CD4-positive, alpha-beta T cell treated with Interleukin-2 at 100 ng/mL for 4 hours (primary cell): ENCODE data around the gene NCCRP1.

ENCODE experiments used
- DNase-seq: peaks from one replicate; pipeline ENCODE4 v3.0.0-alpha.2; 2020; ENCODE audit warnings: low spot score

Gene NCCRP1, protein sequence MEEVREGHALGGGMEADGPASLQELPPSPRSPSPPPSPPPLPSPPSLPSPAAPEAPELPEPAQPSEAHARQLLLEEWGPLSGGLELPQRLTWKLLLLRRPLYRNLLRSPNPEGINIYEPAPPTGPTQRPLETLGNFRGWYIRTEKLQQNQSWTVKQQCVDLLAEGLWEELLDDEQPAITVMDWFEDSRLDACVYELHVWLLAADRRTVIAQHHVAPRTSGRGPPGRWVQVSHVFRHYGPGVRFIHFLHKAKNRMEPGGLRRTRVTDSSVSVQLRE

DNA sequence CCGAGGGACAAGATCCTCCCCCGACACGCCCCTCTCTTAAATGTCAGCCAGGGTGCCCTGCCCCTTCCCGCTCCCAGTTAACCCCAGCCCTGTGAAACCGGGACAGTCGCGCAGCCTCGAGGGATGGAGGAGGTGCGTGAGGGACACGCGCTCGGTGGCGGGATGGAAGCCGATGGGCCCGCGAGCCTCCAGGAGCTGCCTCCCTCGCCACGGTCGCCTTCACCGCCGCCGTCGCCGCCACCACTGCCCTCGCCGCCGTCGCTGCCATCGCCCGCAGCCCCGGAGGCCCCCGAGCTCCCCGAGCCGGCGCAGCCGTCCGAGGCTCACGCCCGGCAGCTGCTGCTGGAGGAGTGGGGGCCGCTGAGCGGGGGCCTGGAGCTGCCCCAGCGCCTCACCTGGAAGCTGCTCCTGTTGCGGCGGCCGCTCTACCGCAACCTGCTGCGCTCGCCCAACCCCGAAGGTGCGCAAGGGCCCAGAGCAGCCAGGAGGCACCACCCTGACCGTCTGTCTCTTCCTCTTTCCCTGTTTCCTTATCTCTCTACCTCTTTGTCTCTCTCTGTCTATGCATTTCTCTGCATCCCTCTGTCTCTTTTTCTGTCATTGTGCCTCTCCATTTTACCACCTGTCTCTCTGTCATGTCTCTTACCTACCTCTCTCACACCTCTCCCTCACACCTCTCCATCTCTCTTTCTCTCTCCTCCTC is at the start of gene NCCRP1:
Gene NCCRP1, plus strand, starts transcription at position 105 of the 703 bp plus-strand sequence. Its CDS starts 19 bp downstream, at position 124.
- no peak for DNase-seq

DNA sequence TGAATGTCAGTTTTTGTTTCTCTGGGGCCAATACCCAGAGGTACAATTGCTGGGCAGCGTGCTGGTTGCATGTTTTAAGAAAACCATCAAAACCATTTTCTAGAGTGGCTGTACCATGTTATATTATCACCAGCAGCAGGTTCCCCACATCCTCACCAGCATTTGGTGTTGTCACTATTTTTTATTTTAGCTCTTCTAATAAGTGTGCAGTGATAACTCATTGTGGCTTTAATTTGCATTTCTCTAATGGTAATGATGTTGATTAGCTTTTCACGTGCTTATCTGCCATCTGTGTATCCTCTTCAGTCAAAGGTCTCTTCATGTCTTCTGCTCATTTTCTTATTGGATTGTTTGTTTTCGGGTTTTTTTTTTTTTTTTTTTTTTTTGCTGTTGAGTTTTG is 49.3 kb upstream of the NCCRP1 start:
- DNase-seq: no peak

DNA sequence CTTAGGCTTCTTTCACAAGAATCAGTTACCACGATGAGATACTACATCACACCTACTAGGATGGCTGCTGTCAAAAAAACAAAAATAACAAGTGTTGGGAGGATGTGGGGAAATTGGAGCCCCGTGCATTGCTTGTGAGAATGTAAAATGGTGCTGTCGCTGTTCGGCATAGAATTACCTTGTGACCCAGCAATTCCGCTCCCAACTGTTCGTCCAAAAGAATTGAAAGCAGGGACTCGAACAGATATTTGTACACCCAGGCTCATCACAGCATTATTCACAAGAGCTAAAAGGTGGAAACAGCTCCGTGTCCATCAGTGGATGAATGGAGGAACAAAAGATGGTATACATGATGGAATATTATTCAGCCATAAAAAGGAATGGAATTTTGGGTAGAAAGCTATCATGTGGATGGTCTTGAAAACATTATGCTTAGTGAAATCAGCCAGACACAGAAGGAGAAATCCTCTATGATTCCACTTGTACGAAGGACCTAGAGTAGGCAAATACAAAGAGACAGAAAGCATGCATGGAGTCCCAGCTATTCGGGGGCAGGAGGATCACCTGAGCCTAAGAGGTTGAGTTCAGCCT is 47.7 kb upstream of the NCCRP1 start:
- no peak for DNase-seq

DNA sequence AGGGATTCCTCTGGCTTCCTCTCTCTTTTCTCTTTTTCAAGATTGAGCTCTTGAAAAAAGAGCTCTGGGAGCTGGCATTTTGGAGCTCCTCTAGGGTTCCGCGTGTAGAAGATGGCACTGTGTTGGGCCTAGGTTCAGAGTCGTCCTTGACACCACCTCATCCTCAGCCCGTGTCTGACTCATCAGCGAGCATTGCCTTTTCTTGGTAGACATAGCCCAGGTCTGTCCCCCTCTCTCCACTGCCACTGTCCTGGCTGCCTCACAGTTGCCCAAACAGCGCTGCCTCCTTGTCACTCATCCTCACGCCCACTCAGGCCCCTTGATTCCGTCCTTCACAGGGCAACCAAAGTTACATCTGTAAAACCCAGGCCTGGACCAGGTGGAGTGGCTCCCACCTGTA is 46.5 kb upstream of the NCCRP1 start:
- no peak for DNase-seq

DNA sequence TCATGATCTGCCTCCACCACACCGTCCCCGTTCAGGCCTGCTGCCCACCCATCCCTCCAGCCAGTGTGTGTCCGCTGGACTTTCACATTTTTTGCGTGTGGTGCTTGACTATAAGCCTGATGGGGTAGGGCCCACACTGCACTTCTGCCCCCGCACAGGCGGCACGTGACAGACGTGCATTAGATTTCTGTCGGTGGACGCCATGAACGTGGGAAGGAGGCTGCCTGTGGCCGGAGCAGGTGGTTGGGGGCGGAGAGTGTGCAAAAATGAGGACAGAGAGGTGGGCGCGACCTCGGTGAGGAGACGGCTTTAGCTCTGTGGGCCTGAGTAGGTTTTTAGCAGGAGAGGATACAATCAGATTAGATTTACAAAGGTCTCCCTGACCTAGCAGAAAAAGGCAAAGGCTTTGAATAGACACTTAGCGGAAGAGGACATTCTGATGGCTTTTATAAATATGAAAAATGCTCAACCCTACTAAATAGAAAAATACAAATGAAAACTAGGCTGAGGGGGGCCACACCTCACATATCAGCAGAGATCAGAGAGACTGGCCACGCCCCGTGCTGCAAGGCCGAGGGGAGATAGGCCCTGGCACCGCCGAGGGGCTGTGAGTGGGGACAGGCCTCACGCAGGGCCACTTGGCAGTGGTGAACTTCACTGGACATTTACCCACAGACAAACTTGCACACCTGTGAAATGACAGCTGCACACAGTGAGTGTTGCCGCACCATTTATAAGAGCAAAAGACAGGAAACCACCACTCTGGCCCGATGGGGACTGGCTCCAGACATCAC is 45.8 kb upstream of the NCCRP1 start:
- DNase-seq: no peak

DNA sequence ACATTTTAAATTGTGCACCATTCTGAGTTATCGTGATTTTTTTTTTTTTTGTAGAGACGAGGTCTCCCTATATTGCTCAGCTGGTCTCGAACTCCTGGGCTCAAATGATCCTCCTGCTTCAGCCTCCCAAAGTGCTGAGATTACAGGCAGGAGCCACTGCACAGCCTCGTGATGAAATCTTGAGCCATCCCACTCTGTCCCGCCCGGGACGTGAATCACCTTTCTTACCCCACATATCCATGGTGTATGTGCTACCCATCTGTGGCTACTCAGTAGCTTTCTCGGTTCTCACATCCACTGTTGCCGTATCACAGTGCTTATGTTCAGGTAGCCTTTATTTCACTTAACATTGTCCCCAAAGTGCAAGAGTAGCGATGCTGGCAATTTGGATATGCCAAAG is 44.7 kb upstream of the NCCRP1 start:
- no peak for DNase-seq

DNA sequence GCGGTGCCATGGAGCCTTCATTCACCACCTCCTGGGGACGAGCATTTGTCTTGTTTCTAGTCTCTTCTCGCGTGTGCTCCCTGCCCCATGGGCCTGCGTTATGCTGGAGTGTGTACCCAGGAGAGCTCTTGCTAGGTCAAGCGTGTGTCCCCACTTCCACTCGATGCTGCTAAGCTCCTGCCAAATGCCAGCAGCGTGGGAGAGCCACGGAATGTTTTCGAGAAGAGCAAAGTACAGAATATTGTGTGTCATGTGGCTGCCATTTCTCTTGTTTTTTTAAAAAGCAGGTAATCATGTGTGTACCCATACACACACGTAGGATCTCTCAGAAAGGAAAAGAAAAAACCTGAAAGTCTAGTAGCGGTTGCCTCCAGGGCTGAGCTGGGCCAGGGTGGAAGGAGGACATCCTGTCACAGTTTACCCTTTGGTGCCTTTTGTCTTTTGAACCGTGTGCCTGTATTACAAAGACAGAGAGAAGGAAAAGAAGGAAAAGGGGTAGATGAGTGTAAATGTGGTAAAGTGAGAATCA is 42.6 kb upstream of the NCCRP1 start:
- DNase-seq: no peak

DNA sequence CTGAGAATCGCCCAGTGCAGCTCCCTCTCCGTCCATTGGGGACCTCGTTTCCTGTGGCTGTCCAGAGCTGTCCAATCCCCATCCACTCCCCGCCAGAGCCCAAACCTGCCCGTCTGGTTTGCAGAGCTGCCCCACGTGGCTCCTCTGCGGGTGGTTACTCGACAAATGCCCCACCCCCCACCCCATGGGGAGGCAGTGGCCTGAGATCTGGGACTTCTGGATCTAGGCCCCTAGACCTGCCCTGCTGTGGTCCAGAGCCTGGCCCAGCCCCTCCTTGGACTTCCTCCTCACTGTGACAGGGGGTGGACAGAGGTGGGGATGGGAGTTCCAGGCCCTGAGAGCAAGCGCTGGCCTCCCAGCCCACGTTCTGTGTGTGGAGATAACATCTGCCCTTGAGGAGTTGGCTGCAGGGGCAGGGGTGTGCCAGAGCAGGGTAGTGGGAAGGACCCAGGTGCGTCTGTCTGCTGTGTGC is 42.1 kb upstream of the NCCRP1 start:
- no peak for DNase-seq

DNA sequence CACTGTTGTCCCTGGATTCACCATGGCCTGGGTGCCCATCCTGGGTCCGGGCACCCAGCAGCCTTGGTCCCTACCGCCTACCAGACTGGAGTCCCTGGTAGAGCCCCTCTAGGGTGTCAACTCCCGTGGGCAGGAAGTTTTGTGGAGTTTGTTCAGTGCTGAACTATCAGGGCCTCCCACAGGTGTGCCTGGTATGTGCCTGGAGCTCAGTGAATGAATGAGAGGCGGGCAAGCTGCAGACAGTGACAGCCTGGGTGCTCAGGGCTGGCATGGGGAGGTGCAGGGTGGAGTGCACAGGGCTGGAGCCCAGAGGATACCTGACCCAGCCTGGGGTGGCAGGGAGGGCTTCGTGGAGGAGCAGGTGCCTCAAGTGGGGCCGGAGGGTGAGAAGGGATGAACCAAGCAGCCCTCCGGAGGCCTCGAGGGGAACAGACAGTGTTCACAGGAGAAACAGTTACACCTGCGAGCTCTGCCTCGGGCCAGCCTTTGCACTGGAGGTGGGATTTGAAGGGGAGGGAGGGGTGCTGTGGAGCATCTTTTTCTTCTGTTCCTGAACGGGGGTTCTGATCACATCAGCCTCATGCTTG is 41.6 kb upstream of the NCCRP1 start:
- DNase-seq: no peak

DNA sequence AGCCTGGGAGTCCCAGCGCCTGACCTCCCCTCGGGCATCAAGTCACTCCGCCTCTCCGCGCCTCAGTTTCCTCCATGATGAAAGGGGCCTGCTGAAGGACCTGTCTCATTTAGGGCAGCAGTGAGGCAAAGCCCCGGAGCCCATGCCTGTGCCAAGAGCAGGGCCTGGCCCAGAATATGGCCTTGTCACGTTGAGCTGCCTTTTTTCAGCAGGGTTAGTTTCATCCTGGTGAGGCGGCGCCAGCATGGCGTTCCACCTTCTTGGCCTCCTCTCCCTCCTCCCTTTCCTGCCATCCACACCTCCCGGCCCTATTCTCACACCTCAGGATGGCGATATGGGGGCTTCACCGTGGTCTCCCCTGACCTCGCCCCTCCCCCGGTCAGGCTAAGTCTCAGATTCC is 41.0 kb upstream of the NCCRP1 start:
- no peak for DNase-seq

DNA sequence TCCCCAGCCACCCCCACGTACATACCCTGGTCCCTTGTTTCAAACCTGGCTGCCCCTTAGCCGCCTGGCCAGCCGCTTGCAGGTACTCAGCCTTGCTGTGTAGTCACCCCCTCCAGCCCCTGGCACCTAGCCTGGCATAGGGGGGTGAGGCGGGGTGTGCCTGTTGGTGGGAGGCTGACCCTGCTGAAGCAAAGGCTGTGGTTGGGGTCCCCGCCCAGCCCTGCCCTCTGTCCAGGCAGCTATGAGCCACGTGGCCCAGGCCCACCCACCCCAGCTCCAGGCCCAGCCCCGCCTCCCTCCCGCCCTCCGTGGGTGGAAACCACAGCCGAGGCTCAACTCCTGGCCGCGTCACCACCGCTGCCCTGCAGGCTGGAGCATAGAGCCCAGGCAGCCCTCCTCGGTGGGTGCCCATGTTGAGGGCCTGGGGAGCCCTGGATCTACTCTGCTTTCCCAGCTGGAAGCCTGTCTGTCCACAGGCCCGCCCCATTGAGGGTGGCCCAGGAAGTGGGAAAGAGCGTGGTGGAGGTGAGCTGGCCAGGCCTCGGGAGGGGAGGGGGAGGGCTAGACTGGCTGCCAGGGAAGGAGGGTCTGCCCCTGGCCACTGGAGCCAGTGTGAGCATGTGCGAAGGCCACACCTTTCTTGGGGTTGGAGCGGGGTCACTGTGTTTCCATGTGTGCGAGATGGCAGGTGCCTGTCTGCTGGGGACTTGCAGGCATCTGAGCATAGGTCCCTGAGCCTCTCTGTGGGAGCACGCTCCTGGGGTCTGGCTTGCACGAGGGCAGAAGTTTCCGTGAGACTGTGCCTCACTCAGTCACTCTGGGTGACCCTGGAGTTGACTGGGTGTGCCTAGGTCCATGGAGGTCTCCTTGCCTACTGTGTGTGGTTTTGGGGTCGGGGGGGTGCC is 40.2 kb upstream of the NCCRP1 start:
- DNase-seq: no peak

DNA sequence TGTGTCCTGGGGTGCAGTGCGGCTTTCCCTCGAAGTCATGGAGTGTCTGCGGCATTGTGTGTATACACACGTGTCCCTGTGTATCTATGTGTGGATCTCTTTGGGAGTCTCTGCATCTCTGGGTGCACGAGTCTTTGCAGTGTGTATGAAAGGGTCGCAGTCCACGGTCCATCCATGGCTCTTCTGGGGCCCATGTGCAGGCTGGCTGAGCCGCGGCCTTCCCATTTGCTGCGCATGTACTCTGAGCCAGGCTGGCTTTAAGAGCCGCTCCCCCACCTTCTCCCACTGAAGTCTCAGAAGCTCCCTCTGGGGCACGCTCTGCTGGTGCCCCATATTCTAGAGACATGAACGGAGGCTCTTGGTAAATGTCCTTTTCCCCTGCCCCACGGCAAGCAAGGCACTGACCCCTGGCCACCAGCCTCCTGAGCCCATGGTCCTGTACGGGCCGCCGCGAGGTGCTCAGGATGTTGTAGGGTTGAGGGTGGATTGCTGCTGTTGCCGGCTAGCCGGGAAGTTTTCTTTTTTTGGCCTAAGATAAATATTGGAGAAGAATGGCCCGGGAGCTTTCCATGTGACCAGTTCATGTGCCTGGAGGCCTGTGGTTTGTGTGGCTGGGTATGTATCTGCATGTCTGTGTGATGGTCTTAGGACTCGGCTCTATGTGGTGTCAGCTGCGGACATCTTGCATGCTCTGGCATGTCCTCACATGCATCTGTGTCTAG is 39.3 kb upstream of the NCCRP1 start:
- DNase-seq: no peak

DNA sequence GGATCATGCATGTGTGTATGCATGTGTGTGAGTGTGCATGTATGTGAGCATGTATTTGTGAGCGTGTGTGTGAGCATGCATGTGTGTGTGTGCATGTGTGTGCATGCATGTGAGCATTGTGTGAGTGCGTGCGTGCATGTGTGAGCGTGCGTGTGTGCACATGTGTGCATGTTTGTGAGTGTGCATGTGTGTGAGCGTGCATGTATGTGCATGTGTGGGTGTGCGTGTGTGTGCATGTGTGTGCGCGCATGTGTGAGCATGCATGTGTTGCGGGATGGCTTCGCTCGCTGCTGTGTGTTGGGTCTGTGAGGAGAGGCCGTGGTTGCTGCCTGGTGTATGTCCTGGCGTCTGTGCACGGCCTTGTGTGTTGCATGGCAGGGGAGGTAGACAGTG is 38.8 kb upstream of the NCCRP1 start:
- DNase-seq: no peak

DNA sequence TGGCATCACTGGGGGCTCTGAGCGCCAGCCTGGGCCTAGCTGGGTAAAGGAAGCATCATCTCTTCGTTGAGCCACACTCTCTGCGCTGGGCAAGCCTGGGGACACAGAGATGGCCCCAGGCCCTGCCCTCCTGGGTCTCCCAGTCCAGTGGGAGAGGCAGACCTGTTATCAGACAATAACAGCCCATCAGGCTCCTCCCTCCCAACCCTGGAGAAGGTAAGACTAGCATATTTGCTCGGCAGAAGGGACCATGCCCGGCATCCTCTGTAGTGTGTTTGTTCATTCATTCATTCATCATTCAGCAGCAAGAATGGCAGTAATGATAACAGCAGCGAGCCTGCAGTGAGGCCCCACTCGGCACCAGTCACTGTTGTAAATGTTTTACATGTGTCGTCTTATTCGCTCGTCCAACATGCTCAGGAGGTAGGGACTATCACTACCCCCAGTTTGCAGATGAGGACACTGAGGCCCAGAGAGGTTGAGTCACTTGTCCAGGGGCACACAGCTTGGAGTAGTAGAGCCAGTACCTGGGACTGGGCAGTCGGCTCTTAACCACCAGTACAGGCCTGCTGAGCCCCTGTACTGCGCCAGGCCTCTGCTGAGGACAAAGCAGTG is 38.0 kb upstream of the NCCRP1 start:
- DNase-seq: no peak

DNA sequence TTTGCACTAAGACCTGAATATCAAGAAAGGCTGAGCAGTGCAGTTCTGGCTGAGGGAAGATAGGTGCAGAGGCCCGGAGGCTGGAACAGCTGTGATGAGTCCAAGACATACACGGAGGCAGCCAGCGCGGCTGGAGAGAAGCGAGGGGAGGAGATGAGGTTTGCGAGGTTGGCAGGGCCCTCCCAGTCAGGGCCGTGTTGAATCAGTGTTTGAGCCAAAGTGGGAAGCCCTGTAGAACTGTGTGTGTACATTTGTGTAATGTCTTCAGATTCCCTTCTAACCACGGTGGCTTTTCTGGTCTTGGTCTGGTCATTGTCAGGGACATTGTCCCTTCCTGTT is 36.3 kb upstream of the NCCRP1 start:
- DNase-seq: no peak

DNA sequence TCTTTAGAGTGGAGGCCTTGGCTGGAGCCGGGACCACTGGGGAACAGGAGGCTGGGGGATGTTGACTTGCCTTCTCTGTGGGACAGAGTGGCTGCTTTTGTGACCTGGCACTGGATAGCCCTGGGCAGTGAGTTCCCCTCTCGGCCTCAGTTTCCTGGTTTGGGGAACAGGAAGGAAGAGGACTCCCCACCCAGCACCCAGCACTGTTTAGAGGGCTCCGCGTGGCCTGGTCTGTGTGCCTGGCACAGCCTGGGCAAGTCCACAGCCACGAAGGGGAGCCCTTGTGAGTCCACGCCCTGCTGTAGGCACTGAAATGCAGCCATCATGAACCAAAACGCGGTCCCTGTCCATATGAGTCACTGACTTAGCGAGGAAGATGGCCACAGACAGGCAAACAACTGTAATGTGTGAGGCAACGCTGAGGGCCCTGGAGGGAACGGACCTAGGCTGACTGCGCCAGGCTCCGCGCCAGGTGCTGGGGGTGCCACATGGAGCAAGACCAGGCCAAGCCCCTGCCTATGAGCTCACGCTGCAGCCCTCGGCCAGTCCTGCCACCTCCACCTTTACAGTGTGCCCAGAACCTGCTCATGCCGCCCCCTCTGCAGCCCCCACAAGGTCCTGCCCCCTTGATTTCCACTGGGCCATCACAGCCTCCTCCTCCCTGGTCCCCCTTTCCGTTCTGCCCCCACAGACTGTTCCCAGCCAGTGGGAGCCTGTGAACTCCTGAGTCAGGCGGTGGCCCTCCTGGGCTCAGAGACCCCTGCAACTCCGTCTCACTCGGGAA is 35.7 kb upstream of the NCCRP1 start:
- no peak for DNase-seq

DNA sequence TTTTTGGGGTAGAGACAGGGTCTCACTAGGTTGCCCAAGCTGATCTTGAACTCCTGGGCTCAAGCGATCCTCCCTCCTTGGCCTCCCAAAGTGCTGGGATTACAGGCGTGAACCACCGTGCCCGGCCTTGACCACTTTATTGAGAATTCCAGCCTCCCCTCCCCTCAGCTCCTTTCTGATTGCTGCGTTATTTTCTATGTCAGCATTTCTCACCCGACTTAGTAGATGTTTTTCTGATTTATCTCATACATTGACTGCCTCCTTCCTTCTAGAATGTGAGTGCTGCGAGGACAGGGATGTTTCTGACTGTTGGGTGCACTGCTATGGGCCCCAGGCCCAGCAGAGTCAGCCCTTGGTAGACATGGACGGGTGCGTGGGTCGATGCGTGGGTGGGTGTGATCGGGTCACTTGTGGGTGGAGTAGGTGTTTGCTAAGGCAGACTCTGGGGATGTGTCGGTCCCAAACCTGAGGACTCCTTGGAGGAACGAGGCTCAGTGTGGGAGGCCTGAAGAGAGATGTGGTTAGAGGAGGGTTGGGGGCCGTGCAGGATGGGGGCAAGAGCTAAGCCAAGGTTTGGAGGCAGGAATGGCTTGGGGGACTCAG is 34.2 kb upstream of the NCCRP1 start:
- no peak for DNase-seq

DNA sequence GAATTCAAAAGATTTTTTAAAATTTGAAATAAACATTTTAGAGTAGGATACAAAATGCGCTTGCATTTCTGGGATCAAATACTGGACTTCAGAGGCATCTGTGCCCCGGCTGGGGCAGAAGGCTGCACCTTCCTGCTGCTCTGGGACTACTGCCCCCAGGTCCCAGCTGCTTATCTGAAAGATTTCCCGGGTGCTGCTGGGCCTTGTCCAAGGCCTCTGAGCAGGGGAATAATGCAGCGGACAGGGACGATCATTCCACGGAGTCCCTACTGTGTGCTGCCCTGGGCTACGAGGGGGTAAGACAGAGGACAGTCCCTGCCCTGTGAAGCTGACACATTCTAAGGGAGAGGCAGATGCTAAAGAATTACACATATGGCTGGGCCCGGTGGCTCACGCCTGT is 33.1 kb upstream of the NCCRP1 start:
- no peak for DNase-seq

DNA sequence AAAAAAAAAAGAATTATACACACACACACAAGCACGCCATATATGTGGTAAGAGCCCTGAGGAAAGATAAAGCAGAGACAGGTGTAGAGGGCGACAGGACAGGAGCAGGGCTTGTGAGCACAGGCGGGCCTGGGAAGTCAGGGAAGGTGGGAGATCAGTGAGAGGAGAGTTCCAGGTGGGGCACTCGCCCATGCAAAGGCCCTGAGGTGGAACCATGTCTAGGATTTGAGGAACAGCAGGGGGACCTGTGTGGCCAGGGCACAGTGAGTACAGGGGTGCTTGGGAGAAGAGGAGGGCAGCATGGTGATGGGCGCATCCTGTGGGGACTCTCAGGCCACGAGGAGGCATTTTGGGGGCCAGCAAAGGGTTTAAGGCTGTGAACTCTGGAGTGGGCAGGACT is 32.5 kb upstream of the NCCRP1 start:
- no peak for DNase-seq
